ENCODE data around the gene PLN. TPM values are rescaled to one million over a fixed set of nuclear protein-coding genes. Genes with fewer than 3 reads are reported as not detected.
A peak's percentile ranks its signal among the peaks of the same experiment; 100 is the strongest.

Gene PLN
- total and polyA plus RNA-seq, 8 donors: 2.3 to 13.3 (median 3.8) TPM

GRCh38 chr6:118589649-118590365, 41.7 kb downstream of the PLN start:
- Histone ChIP-seq H3K36me3 (no peaks in the 10 kb centered on the region), H3K4me1 (no peaks in the 10 kb centered on the region), H3K9me3 (no peaks in the 10 kb centered on the region), H3K27me3 (no peaks in the 10 kb centered on the region), H3K4me3 (no peak overlapping the region), H3K27ac (no peak overlapping the region)
- intact Hi-C loops (cut with DNase I): no loop called here
- TF ChIP-seq CTCF (IDR thresholded peaks at IDR 0.05): no peak
- DNase-seq (peak in 2 of 4 donors; percentile 17 to 28), ATAC-seq (no peak)

- no peak for TF ChIP-seq CTCF (IDR thresholded peaks at IDR 0.05)
- ATAC-seq: no peak
- H3K27ac ChIP-seq: no peak overlapping the region
- intact Hi-C loops (cut with DNase I): no loop called here
- H3K9me3 ChIP-seq: no peaks in the 10 kb centered on the region
- no peak for DNase-seq
- no peaks in the 10 kb centered on the region for H3K36me3 ChIP-seq
- no peaks in the 10 kb centered on the region for H3K27me3 ChIP-seq
- no peaks in the 10 kb centered on the region for H3K4me1 ChIP-seq
- H3K4me3 ChIP-seq: no peak overlapping the region
These were observed 43.8 kb downstream of the PLN start for GRCh38 chr6:118591897-118592296.

GRCh38 chr6:118594877-118595276, 46.8 kb downstream of the PLN start:
- TF ChIP-seq CTCF (IDR thresholded peaks at IDR 0.05): no peak
- H3K27ac ChIP-seq: no peak overlapping the region
- ATAC-seq: peak; percentile 27
- H3K4me3 ChIP-seq: no peak overlapping the region
- H3K4me1 ChIP-seq: no peaks in the 10 kb centered on the region
- H3K27me3 ChIP-seq: no peaks in the 10 kb centered on the region
- no peak for DNase-seq
- no peaks in the 10 kb centered on the region for H3K9me3 ChIP-seq
- intact Hi-C loops (cut with DNase I): no loop called here
- no peaks in the 10 kb centered on the region for H3K36me3 ChIP-seq

- Histone ChIP-seq H3K4me1 (no peaks in the 10 kb centered on the region), H3K9me3 (no peaks in the 10 kb centered on the region), H3K27me3 (no peaks in the 10 kb centered on the region), H3K27ac (no peak overlapping the region), H3K36me3 (no peaks in the 10 kb centered on the region), H3K4me3 (no peak overlapping the region)
- ATAC-seq (no peak), DNase-seq (no peak)
- no peak for TF ChIP-seq CTCF (IDR thresholded peaks at IDR 0.05)
- intact Hi-C loops (cut with DNase I): no loop called here
These were observed 48.8 kb downstream of the PLN start for GRCh38 chr6:118596774-118597320.

GRCh38 chr6:118597636-118598035, 49.5 kb downstream of the PLN start:
- no peaks in the 10 kb centered on the region for H3K4me1 ChIP-seq
- TF ChIP-seq CTCF (IDR thresholded peaks at IDR 0.05): no peak
- intact Hi-C loops (cut with DNase I): no loop called here
- no peak overlapping the region for H3K27ac ChIP-seq
- H3K4me3 ChIP-seq: no peak overlapping the region
- no peak for ATAC-seq
- H3K27me3 ChIP-seq: no peaks in the 10 kb centered on the region
- DNase-seq: no peak
- no peaks in the 10 kb centered on the region for H3K9me3 ChIP-seq
- H3K36me3 ChIP-seq: no peaks in the 10 kb centered on the region

All from left lung (tissue), 10 donors.